ENCODE data around the gene SND1. TPM values are rescaled to one million over a fixed set of nuclear protein-coding genes. Genes with fewer than 3 reads are reported as not detected.
"Not testable (repeated sequence)": the region's sequence is repeated elsewhere in the genome, so short reads cannot be mapped to it uniquely, and the experiment has no call there.

Gene SND1
- total and polyA plus RNA-seq, 2 donors (not counting 1 experiment from before 2014, with no cell fraction given), result 44.4 to 165 TPM

- Histone ChIP-seq H3K4me2 (replicated peaks; ENCODE audit: low read depth, low read length, poor library complexity, severe bottlenecking) (peak overlapping the region; percentile 59), H3K4me3 (ENCODE audit: control extremely low read depth in 1 of 5, extremely low read depth in 1 of 5, insufficient read depth in 1 of 5, low read depth in 2 of 5, low read length in 4 of 5) (peak overlapping the region in 4 of 5 experiments; percentile 8 to 27 (median 12)), H3K27ac (ENCODE audit: low read length in 2 of 2) (peak overlapping the region; percentile 78 to 89), H3K27me3 (replicated peaks in 1 of 4; ENCODE audit: control extremely low read depth in 1 of 4, control insufficient read depth in 3 of 4, insufficient read depth in 4 of 4, low read length in 3 of 4) (no peaks in the 10 kb centered on the region), H3K9ac (ENCODE audit: low read length) (peak overlapping the region; percentile 29), H3K36me3 (replicated peaks in 1 of 2; ENCODE audit: control extremely low read depth in 1 of 2, control insufficient read depth in 1 of 2, extremely low read depth in 1 of 2, insufficient read depth in 2 of 2, low read length in 1 of 2) (no peaks in the 10 kb centered on the region), H3K4me1 (ENCODE audit: control insufficient read depth in 2 of 2, insufficient read depth in 2 of 2, low read length in 2 of 2) (peaks cover 78 to 89% of the 10 kb centered on the region in 2 donors), H3K9me3 (ENCODE audit: control extremely low read depth in 1 of 3, control insufficient read depth in 2 of 3, insufficient read depth in 1 of 3, low read length in 2 of 3) (no peaks in the 10 kb centered on the region), H3K79me2 (ENCODE audit: control insufficient read depth, insufficient read depth, low read length) (peaks cover 10% of the 10 kb centered on the region), H4K20me1 (ENCODE audit: control insufficient read depth, insufficient read depth, low read length, poor library complexity, severe bottlenecking) (no peaks in the 10 kb centered on the region), H2AFZ (ENCODE audit: insufficient read depth, low read depth, low read length, poor library complexity, severe bottlenecking) (peak overlapping the region; percentile 64)
- CTCF ChIA-PET, result interaction anchor here (0.9 to 3.5 kb wide), 3 partner anchors 26 to 100 kb away, joined by 3 to 19 read pairs (median 18); no protein-coding TSS in a partner anchor
- peak; percentile 75 for DNase-seq
- Mint-ChIP-seq H3K4me3 (peak overlapping the region; percentile 77), H3K4me1 (peaks cover 79% of the 10 kb centered on the region), H3K27me3 (no peaks in the 10 kb centered on the region), H3K9me3 (ENCODE audit: insufficient read depth) (no peaks in the 10 kb centered on the region), H3K27ac (peak overlapping the region; percentile 90)
- intact Hi-C loops (cut with micrococcal nuclease), result loop anchor here (2.0 kb wide), 3 partner anchors 26 to 520 kb away; partner anchors contain the start of gene ARF5
- ATAC-seq (ENCODE audit: low read depth), result peak; percentile 69
- TF ChIP-seq, protein P1, sequence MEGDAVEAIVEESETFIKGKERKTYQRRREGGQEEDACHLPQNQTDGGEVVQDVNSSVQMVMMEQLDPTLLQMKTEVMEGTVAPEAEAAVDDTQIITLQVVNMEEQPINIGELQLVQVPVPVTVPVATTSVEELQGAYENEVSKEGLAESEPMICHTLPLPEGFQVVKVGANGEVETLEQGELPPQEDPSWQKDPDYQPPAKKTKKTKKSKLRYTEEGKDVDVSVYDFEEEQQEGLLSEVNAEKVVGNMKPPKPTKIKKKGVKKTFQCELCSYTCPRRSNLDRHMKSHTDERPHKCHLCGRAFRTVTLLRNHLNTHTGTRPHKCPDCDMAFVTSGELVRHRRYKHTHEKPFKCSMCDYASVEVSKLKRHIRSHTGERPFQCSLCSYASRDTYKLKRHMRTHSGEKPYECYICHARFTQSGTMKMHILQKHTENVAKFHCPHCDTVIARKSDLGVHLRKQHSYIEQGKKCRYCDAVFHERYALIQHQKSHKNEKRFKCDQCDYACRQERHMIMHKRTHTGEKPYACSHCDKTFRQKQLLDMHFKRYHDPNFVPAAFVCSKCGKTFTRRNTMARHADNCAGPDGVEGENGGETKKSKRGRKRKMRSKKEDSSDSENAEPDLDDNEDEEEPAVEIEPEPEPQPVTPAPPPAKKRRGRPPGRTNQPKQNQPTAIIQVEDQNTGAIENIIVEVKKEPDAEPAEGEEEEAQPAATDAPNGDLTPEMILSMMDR (IDR thresholded peaks at IDR 0.05), result no peak
- TF ChIP-seq EZH2 (IDR thresholded peaks at IDR 0.05; ENCODE audit: borderline replicate concordance, insufficient read depth, low read depth, low read length, poor library complexity, severe bottlenecking), result no peak
- POLR2A ChIA-PET, result interaction anchor here (0.6 to 1.3 kb wide), 2 partner anchors 9 to 11 kb away, joined by 3 to 4 read pairs; no protein-coding TSS in a partner anchor
- WGBS (ENCODE audit: insufficient coverage), result 22% methylated on average over 5 of the region's 11 CpGs
Observed at GRCh38 chr7:128108641-128109423, 456.8 kb downstream of the SND1 start.

DNA sequence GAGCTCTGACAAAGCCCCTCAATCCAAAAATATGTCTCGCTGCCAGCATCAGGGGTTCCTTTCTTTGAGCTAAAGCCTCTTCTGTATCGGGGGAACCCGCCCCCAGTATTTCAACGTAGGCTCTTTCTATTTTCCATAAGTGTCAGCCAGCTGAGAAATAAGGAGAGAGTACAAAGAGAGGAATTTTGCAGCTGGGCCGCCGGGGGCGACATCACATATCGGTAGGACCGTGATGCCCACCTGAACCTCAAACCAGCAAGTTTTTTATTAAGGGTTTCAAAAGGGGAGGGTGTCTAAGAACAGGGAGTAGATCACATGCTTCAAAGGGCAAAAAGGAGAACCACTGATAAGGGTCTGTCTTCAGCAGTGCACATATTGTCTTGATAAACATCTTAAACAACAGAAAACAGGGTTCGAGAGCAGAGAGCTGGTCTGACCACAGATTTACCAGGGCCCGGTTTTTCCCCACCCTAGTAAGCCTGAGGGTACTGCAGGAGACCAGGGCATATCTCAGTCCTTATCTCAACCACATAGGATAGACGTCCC, 457.5 kb downstream of the SND1 start:
- ChIA-PET POLR2A (interaction anchor here (1.3 kb wide), 1 partner anchor 8 kb away, joined by 4 read pairs; no protein-coding TSS in a partner anchor), CTCF (interaction anchor here (0.9 to 3.5 kb wide), 3 partner anchors 26 to 100 kb away, joined by 3 to 19 read pairs (median 18); no protein-coding TSS in a partner anchor)
- H4K20me1 ChIP-seq (ENCODE audit: control insufficient read depth, insufficient read depth, low read length, poor library complexity, severe bottlenecking); H3K36me3 ChIP-seq (replicated peaks in 1 of 2; ENCODE audit: control extremely low read depth in 1 of 2, control insufficient read depth in 1 of 2, extremely low read depth in 1 of 2, insufficient read depth in 2 of 2, low read length in 1 of 2); H3K79me2 ChIP-seq (ENCODE audit: control insufficient read depth, insufficient read depth, low read length); H3K27me3 Mint-ChIP-seq; H3K9me3 Mint-ChIP-seq (ENCODE audit: insufficient read depth); H3K9me3 ChIP-seq (ENCODE audit: control extremely low read depth in 1 of 3, control insufficient read depth in 2 of 3, insufficient read depth in 1 of 3, low read length in 2 of 3); DNase-seq; H3K27me3 ChIP-seq (replicated peaks in 1 of 4; ENCODE audit: control extremely low read depth in 1 of 4, control insufficient read depth in 3 of 4, insufficient read depth in 4 of 4, low read length in 3 of 4); ATAC-seq (ENCODE audit: low read depth): not testable (repeated sequence)
- H3K4me3 ChIP-seq (ENCODE audit: control extremely low read depth in 1 of 5, extremely low read depth in 1 of 5, insufficient read depth in 1 of 5, low read depth in 2 of 5, low read length in 4 of 5), result peak overlapping the region in 2 of 5 experiments; percentile 17 to 27
- WGBS (ENCODE audit: insufficient coverage), result 47% methylated on average over 7 of the region's 12 CpGs
- intact Hi-C loops (cut with micrococcal nuclease), result loop anchor here (2.0 kb wide), 3 partner anchors 25 to 521 kb away; partner anchors contain the start of gene ARF5
- peak overlapping the region; percentile 59 for H3K4me2 ChIP-seq (replicated peaks; ENCODE audit: low read depth, low read length, poor library complexity, severe bottlenecking)
- peak overlapping the region; percentile 78 to 89 for H3K27ac ChIP-seq (ENCODE audit: low read length in 2 of 2)
- peak overlapping the region; percentile 64 for H2AFZ ChIP-seq (ENCODE audit: insufficient read depth, low read depth, low read length, poor library complexity, severe bottlenecking)
- Mint-ChIP-seq H3K27ac (peak overlapping the region; percentile 90), H3K4me3 (peak overlapping the region; percentile 77), H3K4me1 (peaks cover 82% of the 10 kb centered on the region)
- H3K9ac ChIP-seq (ENCODE audit: low read length), result peak overlapping the region; percentile 29
- H3K4me1 ChIP-seq (ENCODE audit: control insufficient read depth in 2 of 2, insufficient read depth in 2 of 2, low read length in 2 of 2), result peaks cover 77 to 86% of the 10 kb centered on the region in 2 donors

Measured in B cell (primary cell).